ENCODE data around the gene GNAI1. TPM values are rescaled to one million over a fixed set of nuclear protein-coding genes. Genes with fewer than 3 reads are reported as not detected.

Gene GNAI1
- total and polyA plus RNA-seq, 2 of the 13 experiments (the other 11 are each of a cell fraction or from before 2014, with no cell fraction given), result 3.5 to 5.7 TPM

DNA sequence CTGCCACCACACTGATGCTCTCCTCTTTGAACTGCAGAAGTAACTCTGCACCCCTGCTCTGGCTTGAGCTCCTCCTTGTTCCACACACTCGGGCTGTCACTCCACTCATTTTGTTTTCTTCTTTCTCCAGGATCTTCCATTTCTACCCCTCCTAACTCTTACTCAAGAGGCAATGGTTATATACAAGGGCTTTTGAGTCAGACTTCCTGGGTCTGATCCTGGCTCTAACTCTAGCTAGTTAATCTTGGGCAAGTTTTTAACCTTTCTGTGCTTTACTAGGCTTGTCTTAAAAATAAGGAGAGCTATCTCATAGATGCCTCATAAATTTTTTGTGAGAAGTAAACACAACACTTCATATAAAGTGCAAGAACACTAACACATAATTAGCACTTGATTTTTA is 45.3 kb upstream of the GNAI1 start:
- Histone ChIP-seq H2AFZ (ENCODE audit: low read length) (no peak overlapping the region), H3K4me2 (ENCODE audit: low read depth, low read length) (no peak overlapping the region), H3K9ac (ENCODE audit: insufficient read depth, low read depth, low read length) (no peak overlapping the region), H3K79me2 (ENCODE audit: insufficient read depth, low read length) (no peaks in the 10 kb centered on the region), H3K4me3 (replicated peaks in 1 of 3; ENCODE audit: insufficient read depth in 1 of 3, low read depth in 2 of 3, low read length in 3 of 3) (no peak overlapping the region), H4K20me1 (ENCODE audit: insufficient read depth, low read length) (no peaks in the 10 kb centered on the region), H3K36me3 (replicated peaks in 1 of 2; ENCODE audit: control insufficient read depth in 1 of 2, insufficient read depth in 2 of 2, low read length in 2 of 2) (no peaks in the 10 kb centered on the region), H3K27ac (ENCODE audit: extremely low read length, insufficient read depth, low read length) (no peak overlapping the region), H3K9me3 (ENCODE audit: low read length) (no peaks in the 10 kb centered on the region), H3K4me1 (ENCODE audit: insufficient read depth, low read length) (peaks cover 11% of the 10 kb centered on the region; the same call in 1 of the 2 replicates), H3K27me3 (ENCODE audit: control insufficient read depth in 1 of 2, insufficient read depth in 2 of 2, low read length in 2 of 2) (no peaks in the 10 kb centered on the region)
- in situ Hi-C loops (cut with HindIII; ENCODE audit: extremely low pct_ligation_motif_present, low pct_unique_long_range_greater_than_20kb), result no loop called here
- no peak for ATAC-seq
- ChIA-PET POLR2A (no interaction called here), CTCF (ENCODE audit: low intra/inter-chr PET ratio, low total read pairs) (no interaction called here)
- DNase-seq (ENCODE audit: low spot score), result no peak
- intact Hi-C loops (cut with micrococcal nuclease; ENCODE audit: unreplicated experiment), result no loop called here
- 0% methylated on average over 1 of the region's 1 CpG for WGBS (ENCODE audit: low lambda C conversion rate)
- FAIRE-seq, result no peak
- no TSS peak for BruUV-seq (replicated peaks)
- TF ChIP-seq PHF5A (CRISPR knock-in tag; IDR thresholded peaks at IDR 0.05; ENCODE audit: low read depth, unreplicated experiment) (no peak), SNAI1 (CRISPR knock-in tag; IDR thresholded peaks at IDR 0.05; ENCODE audit: borderline replicate concordance) (no peak), SMAD9 (CRISPR knock-in tag; IDR thresholded peaks at IDR 0.05) (no peak), ZNF776 (CRISPR knock-in tag; IDR thresholded peaks at IDR 0.05) (no peak), ZNF609 (CRISPR knock-in tag; IDR thresholded peaks at IDR 0.05; ENCODE audit: borderline replicate concordance) (no peak), ZBTB43 (CRISPR knock-in tag; conservative IDR thresholded peaks at IDR 0.05) (no peak), THAP7 (CRISPR knock-in tag; IDR thresholded peaks at IDR 0.05) (no peak), PHF8 (CRISPR knock-in tag; IDR thresholded peaks at IDR 0.05) (no peak), ATF6 (CRISPR knock-in tag; conservative IDR thresholded peaks at IDR 0.05) (no peak), GFI1 (CRISPR knock-in tag; IDR thresholded peaks at IDR 0.05; ENCODE audit: borderline replicate concordance) (no peak), RAD21 (CRISPR knock-in tag; IDR thresholded peaks at IDR 0.05) (no peak)
- TF ChIP-seq, protein P1, sequence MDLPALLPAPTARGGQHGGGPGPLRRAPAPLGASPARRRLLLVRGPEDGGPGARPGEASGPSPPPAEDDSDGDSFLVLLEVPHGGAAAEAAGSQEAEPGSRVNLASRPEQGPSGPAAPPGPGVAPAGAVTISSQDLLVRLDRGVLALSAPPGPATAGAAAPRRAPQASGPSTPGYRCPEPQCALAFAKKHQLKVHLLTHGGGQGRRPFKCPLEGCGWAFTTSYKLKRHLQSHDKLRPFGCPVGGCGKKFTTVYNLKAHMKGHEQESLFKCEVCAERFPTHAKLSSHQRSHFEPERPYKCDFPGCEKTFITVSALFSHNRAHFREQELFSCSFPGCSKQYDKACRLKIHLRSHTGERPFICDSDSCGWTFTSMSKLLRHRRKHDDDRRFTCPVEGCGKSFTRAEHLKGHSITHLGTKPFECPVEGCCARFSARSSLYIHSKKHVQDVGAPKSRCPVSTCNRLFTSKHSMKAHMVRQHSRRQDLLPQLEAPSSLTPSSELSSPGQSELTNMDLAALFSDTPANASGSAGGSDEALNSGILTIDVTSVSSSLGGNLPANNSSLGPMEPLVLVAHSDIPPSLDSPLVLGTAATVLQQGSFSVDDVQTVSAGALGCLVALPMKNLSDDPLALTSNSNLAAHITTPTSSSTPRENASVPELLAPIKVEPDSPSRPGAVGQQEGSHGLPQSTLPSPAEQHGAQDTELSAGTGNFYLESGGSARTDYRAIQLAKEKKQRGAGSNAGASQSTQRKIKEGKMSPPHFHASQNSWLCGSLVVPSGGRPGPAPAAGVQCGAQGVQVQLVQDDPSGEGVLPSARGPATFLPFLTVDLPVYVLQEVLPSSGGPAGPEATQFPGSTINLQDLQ (CRISPR knock-in tag; IDR thresholded peaks at IDR 0.05), result no peak
